Progenitor cell of endocrine pancreas (in vitro differentiated cells): ENCODE data around the gene NINL. TPM values are rescaled to one million over a fixed set of nuclear protein-coding genes. Genes with fewer than 3 reads are reported as not detected.

ENCODE experiments used
- DNase-seq: peaks from one replicate; pipeline ENCODE4 v3.0.0; 2021; ENCODE audit warnings: low spot score; ENCODE audit not compliant: unreplicated experiment
- H3K27ac Mint-ChIP-seq: 2 replicates; pipeline ENCODE4 v1.8.0; 2021; ENCODE audit warnings: mild to moderate bottlenecking, moderate library complexity, mixed read lengths
- H3K27me3 Mint-ChIP-seq: 2 replicates; pipeline ENCODE4 v1.8.0; 2021; ENCODE audit warnings: mixed read lengths
- H3K36me3 Mint-ChIP-seq: 2 replicates; pipeline ENCODE4 v1.8.0; 2022; ENCODE audit warnings: mixed read lengths; ENCODE audit not compliant: insufficient read depth
- H3K4me1 Mint-ChIP-seq: 2 replicates; pipeline ENCODE4 v1.8.0; 2021; ENCODE audit warnings: low read depth, mixed read lengths
- H3K4me3 Mint-ChIP-seq: 2 replicates; pipeline ENCODE4 v1.8.0; 2021; ENCODE audit warnings: low read depth, mild to moderate bottlenecking, moderate library complexity, mixed read lengths
- H3K9me3 Mint-ChIP-seq: 2 replicates; pipeline ENCODE4 v1.8.0; 2021; ENCODE audit warnings: low read depth, mixed read lengths
- CTCF ChIP-seq: fragments of 200-600 bp; sonication (generic); IDR thresholded peaks from one replicate; pipeline ENCODE4 v1.5.0; 2021; ENCODE audit warnings: antibody characterized with exemption, mild to moderate bottlenecking; ENCODE audit not compliant: unreplicated experiment
- total RNA-seq: library from RNA; stranded (reverse); gene quantifications from 2 replicates; pipeline ENCODE4 v1.2.1, GENCODE V29; 2021

Gene NINL
- total RNA-seq, 1 donor from 2014 or later = 125 TPM

DNA sequence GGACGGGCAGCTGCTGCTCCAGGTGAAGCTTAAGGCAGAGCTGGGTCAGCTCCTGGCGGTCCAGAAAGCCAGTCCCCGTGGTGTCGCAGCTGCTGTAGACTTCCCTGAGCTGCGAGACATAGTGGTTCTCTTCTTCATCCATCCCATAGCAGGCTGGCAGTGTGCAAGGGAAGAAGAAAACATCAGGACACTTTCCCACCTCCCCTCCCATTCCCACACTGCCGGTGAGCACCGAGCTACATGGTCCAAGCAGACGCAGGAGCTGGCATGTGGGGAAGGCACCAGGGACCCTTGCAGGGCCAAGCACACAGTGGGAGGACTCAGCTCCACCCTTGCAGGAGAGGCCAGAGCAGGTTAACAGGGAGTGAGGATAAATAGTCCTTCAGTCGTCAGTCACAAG, 58.9 kb downstream of the NINL start:
- no peak overlapping the region for H3K4me3 Mint-ChIP-seq
- TF ChIP-seq CTCF = no peak

DNA sequence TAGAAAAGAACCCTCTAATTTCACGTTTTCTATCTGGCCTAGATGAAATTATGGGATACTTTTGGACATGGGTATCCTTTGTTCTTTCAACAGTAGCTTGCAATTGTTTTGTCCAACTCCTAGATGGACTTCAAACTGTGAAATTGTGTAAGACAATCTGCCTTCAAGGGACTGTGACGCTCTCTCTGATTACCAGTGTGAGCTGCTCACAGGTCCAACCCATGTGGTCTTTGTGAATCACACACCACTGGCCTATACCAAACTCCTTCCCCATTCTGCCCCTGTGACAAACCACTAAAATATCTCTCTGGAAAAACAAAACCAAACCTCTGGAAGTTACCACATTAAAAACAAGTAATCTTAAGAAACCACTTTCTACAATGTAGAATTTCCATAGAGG, 59.5 kb downstream of the NINL start:
- peaks cover 2% of the 10 kb centered on the region for H3K4me1 Mint-ChIP-seq
- peaks cover 8% of the 10 kb centered on the region for H3K9me3 Mint-ChIP-seq
- no peaks in the 10 kb centered on the region for H3K27me3 Mint-ChIP-seq
- DNase-seq = no peak
- H3K27ac Mint-ChIP-seq = peak overlapping the region; percentile 5
- no peak overlapping the region for H3K4me3 Mint-ChIP-seq
- peaks cover 42% of the 10 kb centered on the region for H3K36me3 Mint-ChIP-seq
- TF ChIP-seq CTCF = no peak

More for the DNA sequence above, 58.9 kb downstream of the NINL start:
- Mint-ChIP-seq H3K4me1 (peaks cover 2% of the 10 kb centered on the region), H3K9me3 (peaks cover 10% of the 10 kb centered on the region), H3K27ac (no peak overlapping the region), H3K36me3 (peaks cover 40% of the 10 kb centered on the region), H3K27me3 (no peaks in the 10 kb centered on the region)
- DNase-seq = no peak

GRCh38 chr20:25525295-25525694, 60.0 kb downstream of the NINL start:
- no peak for TF ChIP-seq CTCF
- Mint-ChIP-seq H3K27ac (no peak overlapping the region), H3K4me3 (no peak overlapping the region), H3K27me3 (no peaks in the 10 kb centered on the region), H3K4me1 (peaks cover 2% of the 10 kb centered on the region), H3K9me3 (peaks cover 9% of the 10 kb centered on the region), H3K36me3 (peaks cover 43% of the 10 kb centered on the region)
- DNase-seq = no peak

- H3K4me1 Mint-ChIP-seq = no peaks in the 10 kb centered on the region
These were observed 63.9 kb downstream of the NINL start for GRCh38 chr20:25521382-25521781.

GRCh38 chr20:25517124-25517523, 68.2 kb downstream of the NINL start:
- peaks cover 86% of the 10 kb centered on the region for H3K36me3 Mint-ChIP-seq
- H3K4me1 Mint-ChIP-seq = no peaks in the 10 kb centered on the region
- no peak for TF ChIP-seq CTCF
- no peak overlapping the region for H3K27ac Mint-ChIP-seq
- no peaks in the 10 kb centered on the region for H3K27me3 Mint-ChIP-seq
- H3K4me3 Mint-ChIP-seq = no peak overlapping the region
- peaks cover 40% of the 10 kb centered on the region for H3K9me3 Mint-ChIP-seq
- no peak for DNase-seq

More at GRCh38 chr20:25521382-25521781, 63.9 kb downstream of the NINL start:
- Mint-ChIP-seq H3K36me3 (peaks cover 66% of the 10 kb centered on the region), H3K9me3 (peaks cover 15% of the 10 kb centered on the region), H3K27ac (no peak overlapping the region), H3K4me3 (no peak overlapping the region), H3K27me3 (no peaks in the 10 kb centered on the region)
- TF ChIP-seq CTCF = no peak
- DNase-seq = no peak
